Ectodermal cell (in vitro differentiated cells): ENCODE results near the gene EGFL6.

Experiments used
- H3K27ac ChIP-seq: 2 replicates; pipeline ENCODE4 v1.7.0; 2013; ENCODE audit warnings: mild to moderate bottlenecking, low read depth, low read length; ENCODE audit not compliant: insufficient read depth, poor library complexity, severe bottlenecking
- H3K27me3 ChIP-seq: 2 replicates; pipeline ENCODE4 v1.7.0; 2013; ENCODE audit warnings: mild to moderate bottlenecking, low read length; ENCODE audit not compliant: insufficient read depth, control insufficient read depth, poor library complexity, severe bottlenecking
- H3K36me3 ChIP-seq: one replicate; pipeline ENCODE4 v1.7.0; 2013; ENCODE audit warnings: low read length; ENCODE audit not compliant: control insufficient read depth, insufficient read depth
- H3K4me1 ChIP-seq: one replicate; pipeline ENCODE4 v1.7.0; 2013; ENCODE audit warnings: low read length; ENCODE audit not compliant: control insufficient read depth, insufficient read depth
- H3K4me3 ChIP-seq: 2 replicates; pipeline ENCODE4 v1.7.0; 2013; ENCODE audit warnings: low read depth, low read length, control low read depth; ENCODE audit not compliant: insufficient read depth
- H3K9me3 ChIP-seq: 2 replicates; pipeline ENCODE4 v1.7.0; 2013; ENCODE audit warnings: mild to moderate bottlenecking, low read length, moderate library complexity; ENCODE audit not compliant: control insufficient read depth
- WGBS, 2 experiments: methylation state at CpG; one replicate each; pipeline ENCODE4 v1.1.7; 2013; ENCODE audit warnings: missing lambda C conversion rate in 2 of 2; 5-methylcytosine and 5-hydroxymethylcytosine counted together

The EGFL6 gene

GRCh38 chrX:13681595-13681994, 112.2 kb downstream of the EGFL6 start:
- WGBS, 2 experiments, result 86 to 95% methylated on average over 6 of the region's 7 CpGs
- Histone ChIP-seq H3K36me3 (no peaks in the 10 kb centered on the region), H3K4me3 (no peak overlapping the region)

More at GRCh38 chrX:13681595-13681994, 112.2 kb downstream of the EGFL6 start:
- Histone ChIP-seq H3K4me1 (no peaks in the 10 kb centered on the region), H3K27ac (no peak overlapping the region), H3K27me3 (no peaks in the 10 kb centered on the region), H3K9me3 (no peaks in the 10 kb centered on the region)
